GM18508 (cell line): ENCODE measurements around the gene TLR9.
A peak's percentile ranks its signal among the peaks of the same experiment; 100 is the strongest.

Experiments used
- ATAC-seq: cut with Tn5 transposase; IDR thresholded peaks from one replicate; pipeline ENCODE4 v1.9.1; 2021; ENCODE audit warnings: moderate number of reproducible peaks; ENCODE audit not compliant: insufficient read depth, unreplicated experiment

The TLR9 gene

GRCh38 chr3:52248816-52249547, 23.5 kb upstream of the TLR9 start:
- ATAC-seq = no peak

GRCh38 chr3:52248165-52248541, 22.7 kb upstream of the TLR9 start:
- no peak for ATAC-seq

GRCh38 chr3:52247409-52248164, 22.1 kb upstream of the TLR9 start:
- no peak for ATAC-seq

GRCh38 chr3:52246728-52247408, 21.4 kb upstream of the TLR9 start:
- ATAC-seq = no peak

GRCh38 chr3:52246264-52246620, 20.8 kb upstream of the TLR9 start:
- no peak for ATAC-seq

GRCh38 chr3:52245322-52246263, 20.1 kb upstream of the TLR9 start, which contains the start of gene PPM1M:
Gene PPM1M, plus strand, starts transcription at chr3:52245759. Its CDS starts 66 bp downstream, at chr3:52245825.
- no peak for ATAC-seq

GRCh38 chr3:52243791-52244628, 18.6 kb upstream of the TLR9 start:
- no peak for ATAC-seq

GRCh38 chr3:52242039-52242438, 16.6 kb upstream of the TLR9 start:
- no peak for ATAC-seq

- ATAC-seq = no peak
These were observed 15.5 kb upstream of the TLR9 start for GRCh38 chr3:52240886-52241370.

- ATAC-seq = no peak
These were observed 14.8 kb upstream of the TLR9 start for GRCh38 chr3:52240059-52240885.

GRCh38 chr3:52238761-52239701, 13.6 kb upstream of the TLR9 start, which contains the start of gene TWF2:
Gene TWF2, minus strand, starts transcription at chr3:52239158. Its CDS starts 142 bp downstream, at chr3:52239016.
- peak; percentile 35 for ATAC-seq

- ATAC-seq = no peak
These were observed 12.8 kb upstream of the TLR9 start for GRCh38 chr3:52238193-52238760.

GRCh38 chr3:52237657-52238172, 12.3 kb upstream of the TLR9 start:
- no peak for ATAC-seq

GRCh38 chr3:52237006-52237656, 11.7 kb upstream of the TLR9 start:
- no peak for ATAC-seq

GRCh38 chr3:52236424-52236886, 11.0 kb upstream of the TLR9 start:
- no peak for ATAC-seq
